HG03520 (cell line): ENCODE measurements around the gene BLNK.

ENCODE experiments used
- ATAC-seq: cut with Tn5 transposase; IDR thresholded peaks from one replicate; pipeline ENCODE4 v1.9.1; 2021; ENCODE audit warnings: mild to moderate bottlenecking, moderate library complexity; ENCODE audit not compliant: unreplicated experiment

Gene BLNK

GRCh38 chr10:96289218-96289910 is 18.0 kb upstream of the BLNK start:
- no peak for ATAC-seq

- ATAC-seq = peak; percentile 66
These were observed 16.8 kb upstream of the BLNK start for GRCh38 chr10:96288151-96288621.

GRCh38 chr10:96287392-96288105 is 16.2 kb upstream of the BLNK start:
- peak; percentile 45 for ATAC-seq

GRCh38 chr10:96285331-96285752 is 14.0 kb upstream of the BLNK start:
- no peak for ATAC-seq

- ATAC-seq = no peak
These were observed 12.4 kb upstream of the BLNK start for GRCh38 chr10:96283756-96284155.

- ATAC-seq = no peak
These were observed 12.0 kb upstream of the BLNK start for GRCh38 chr10:96283351-96283750.

- ATAC-seq = no peak
These were observed 10.2 kb upstream of the BLNK start for GRCh38 chr10:96281444-96282029.

GRCh38 chr10:96280859-96281258 is 9.5 kb upstream of the BLNK start:
- ATAC-seq = no peak

- ATAC-seq = no peak
These were observed 7.8 kb upstream of the BLNK start for GRCh38 chr10:96279191-96279641.

GRCh38 chr10:96276831-96277230 is 5.5 kb upstream of the BLNK start:
- no peak for ATAC-seq

GRCh38 chr10:96276426-96276825 is 5.1 kb upstream of the BLNK start:
- ATAC-seq = no peak

- no peak for ATAC-seq
These were observed 4.5 kb upstream of the BLNK start for GRCh38 chr10:96275685-96276418.

- peak; percentile 4 for ATAC-seq
These were observed 1.2 kb upstream of the BLNK start for GRCh38 chr10:96272316-96273280.

GRCh38 chr10:96270571-96270970 is 798 bp downstream of the BLNK start:
- ATAC-seq = no peak

GRCh38 chr10:96269438-96270300 is 1.7 kb downstream of the BLNK start:
- ATAC-seq = no peak

GRCh38 chr10:96268341-96268909 is 2.9 kb downstream of the BLNK start:
- ATAC-seq = no peak

- ATAC-seq = no peak
These were observed 4.1 kb downstream of the BLNK start for GRCh38 chr10:96267234-96267705.

- ATAC-seq = no peak
These were observed 5.1 kb downstream of the BLNK start for GRCh38 chr10:96266118-96266770.
